Measurements from ENCODE around the gene MORN1. TPM values are rescaled to one million over a fixed set of nuclear protein-coding genes. Genes with fewer than 3 reads are reported as not detected.
"Not testable (repeated sequence)": the region's sequence is repeated elsewhere in the genome, so short reads cannot be mapped to it uniquely, and the experiment has no call there.

The MORN1 gene
- total RNA-seq, 2 experiments from 2014 or later, result 8.0 to 8.5 TPM

DNA sequence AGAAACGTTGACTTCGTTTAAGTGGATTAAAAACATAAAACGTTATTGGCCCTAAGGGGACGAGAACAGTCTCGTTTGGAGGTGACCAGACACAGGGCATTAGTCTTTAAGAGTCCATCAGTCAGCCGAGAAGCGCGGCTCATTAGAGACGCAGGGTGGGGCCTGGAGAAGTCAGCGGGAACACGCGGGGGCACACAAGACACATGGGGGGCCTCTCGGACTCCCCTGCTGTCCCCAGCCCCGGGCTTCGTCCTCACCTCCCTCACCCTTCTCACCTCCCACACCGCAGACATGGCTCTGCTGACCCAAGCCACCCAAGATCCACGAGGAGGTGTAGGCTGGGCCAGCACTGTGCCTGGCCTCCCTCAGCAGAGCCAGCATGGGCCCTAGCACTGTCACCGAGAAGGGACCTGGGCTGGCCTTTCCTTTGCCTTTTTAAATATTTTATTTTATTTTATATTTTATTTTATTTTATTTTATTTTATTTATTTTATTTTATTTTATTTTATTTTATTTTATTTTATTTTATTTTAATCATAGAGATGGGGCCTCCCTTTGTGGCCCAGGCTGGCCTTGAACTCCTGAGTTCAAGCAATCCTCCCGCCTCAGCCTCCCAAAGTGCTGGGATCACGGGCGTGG is 48.9 kb downstream of the MORN1 start:
- Mint-ChIP-seq H3K27me3 (no peaks in the 10 kb centered on the region), H3K4me3 (no peak overlapping the region), H3K27ac (no peak overlapping the region), H3K36me3 (no peaks in the 10 kb centered on the region), H3K4me1 (no peaks in the 10 kb centered on the region), H3K9me3 (ENCODE audit: low read depth) (no peaks in the 10 kb centered on the region)
- ATAC-seq, result no peak
- no peak for DNase-seq
- CTCF ChIA-PET, result no interaction called here

DNA sequence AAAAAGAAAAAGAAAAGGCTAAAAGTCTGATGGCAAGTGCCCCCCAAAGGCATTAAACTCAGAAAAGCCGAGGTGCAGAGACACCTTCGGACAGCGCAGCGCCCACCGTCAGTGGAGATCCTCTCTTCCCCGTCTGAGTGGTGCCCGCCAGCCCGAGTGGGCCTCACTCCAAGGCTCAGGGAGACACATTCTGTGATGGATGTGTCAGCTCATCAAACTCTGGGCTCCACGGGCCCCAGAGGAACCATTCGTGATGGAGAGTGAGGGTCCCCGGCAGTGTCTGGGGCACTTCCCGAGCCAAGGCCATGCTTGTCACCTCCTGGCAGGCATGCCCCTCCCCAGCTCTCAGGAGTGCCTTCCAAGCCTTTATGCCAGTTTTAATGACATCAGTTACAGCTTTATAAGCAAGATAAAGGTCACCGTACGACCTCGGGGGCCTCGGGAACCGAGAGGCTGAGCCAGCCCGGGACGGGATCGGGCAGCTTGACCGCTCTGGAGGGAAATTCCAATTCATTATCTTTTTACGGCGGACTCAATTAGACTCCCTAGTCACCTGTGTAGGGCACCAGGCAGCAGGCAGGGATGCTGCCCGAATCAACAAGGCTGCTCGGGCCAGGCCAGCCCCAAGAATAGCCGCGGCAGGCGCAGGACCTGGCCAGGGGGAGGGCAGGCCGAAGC is 49.5 kb downstream of the MORN1 start:
- H3K27ac Mint-ChIP-seq, result no peak overlapping the region
- CTCF ChIA-PET, result no interaction called here
- no peaks in the 10 kb centered on the region for H3K9me3 Mint-ChIP-seq (ENCODE audit: low read depth)
- H3K4me1 Mint-ChIP-seq, result no peaks in the 10 kb centered on the region
- no peaks in the 10 kb centered on the region for H3K27me3 Mint-ChIP-seq
- no peak for ATAC-seq
- no peak for DNase-seq
- H3K4me3 Mint-ChIP-seq, result no peak overlapping the region
- no peaks in the 10 kb centered on the region for H3K36me3 Mint-ChIP-seq

DNA sequence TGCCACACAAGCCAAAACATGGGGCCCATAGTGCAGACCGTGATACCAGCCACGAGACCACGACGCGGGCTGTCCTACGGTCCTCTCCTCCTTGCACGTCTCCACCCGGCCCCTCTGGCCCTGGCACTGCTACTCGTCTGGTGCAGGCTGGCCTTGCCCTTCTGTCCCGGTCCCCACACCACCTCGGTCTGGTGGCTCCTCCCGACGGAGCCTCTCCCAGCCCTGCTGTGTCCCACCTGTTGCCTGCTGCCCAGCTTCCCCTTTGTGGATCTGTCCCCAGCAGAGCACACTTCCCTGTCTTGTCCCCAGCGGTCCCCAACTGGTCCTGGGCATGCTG is 50.5 kb downstream of the MORN1 start:
- no peak for ATAC-seq
- CTCF ChIA-PET, result no interaction called here
- no peaks in the 10 kb centered on the region for H3K4me1 Mint-ChIP-seq
- H3K27ac Mint-ChIP-seq, result no peak overlapping the region
- H3K36me3 Mint-ChIP-seq, result no peaks in the 10 kb centered on the region
- DNase-seq, result no peak
- H3K4me3 Mint-ChIP-seq, result no peak overlapping the region
- H3K9me3 Mint-ChIP-seq (ENCODE audit: low read depth), result no peaks in the 10 kb centered on the region
- H3K27me3 Mint-ChIP-seq, result no peaks in the 10 kb centered on the region

DNA sequence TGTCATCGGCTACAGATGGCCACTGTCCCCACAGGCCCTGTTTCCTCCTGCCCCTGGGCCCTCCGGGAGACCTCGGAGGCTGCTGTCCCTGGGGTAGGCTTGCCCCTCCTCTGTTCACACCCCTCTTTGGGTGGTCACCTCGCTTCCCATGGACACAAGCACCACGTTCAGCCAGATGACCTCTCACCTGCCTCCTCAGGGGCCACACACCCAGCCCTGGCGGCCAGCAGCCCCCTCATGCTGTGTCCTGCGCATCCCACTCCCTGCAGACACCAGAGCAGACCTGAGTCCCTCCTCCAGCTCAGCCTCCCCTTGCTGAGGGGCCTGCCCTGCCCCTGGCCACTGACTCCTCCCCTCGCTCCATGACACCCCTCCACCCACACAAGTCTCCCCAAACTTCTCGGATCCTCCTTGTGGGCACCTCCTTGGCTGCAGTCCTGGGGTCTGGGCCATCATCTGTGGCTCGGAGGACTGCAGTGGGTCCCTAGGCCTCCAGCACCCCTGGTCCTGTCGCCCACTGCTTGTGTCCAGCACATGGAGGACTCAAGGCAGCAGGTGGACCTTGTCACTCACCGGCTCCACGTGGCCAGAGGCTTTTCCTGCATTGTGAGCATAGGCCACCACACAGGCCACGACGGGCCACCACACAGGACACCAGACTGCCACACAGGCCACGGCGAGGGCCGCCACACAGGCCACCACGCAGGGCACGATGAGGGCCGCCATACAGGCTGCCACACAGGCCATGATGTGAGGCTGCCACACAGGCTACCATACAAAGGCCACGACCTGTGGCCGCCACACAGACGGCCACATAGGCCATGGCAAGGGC is 51.1 kb downstream of the MORN1 start:
- Mint-ChIP-seq H3K4me3 (no peak overlapping the region), H3K4me1 (no peaks in the 10 kb centered on the region), H3K36me3 (no peaks in the 10 kb centered on the region), H3K27me3 (no peaks in the 10 kb centered on the region), H3K9me3 (ENCODE audit: low read depth) (no peaks in the 10 kb centered on the region), H3K27ac (no peak overlapping the region)
- ATAC-seq (no peak), DNase-seq (no peak)
- CTCF ChIA-PET, result interaction anchor here (1.4 kb wide), 1 partner anchor 24 kb away, joined by 3 read pairs; no protein-coding TSS in a partner anchor

DNA sequence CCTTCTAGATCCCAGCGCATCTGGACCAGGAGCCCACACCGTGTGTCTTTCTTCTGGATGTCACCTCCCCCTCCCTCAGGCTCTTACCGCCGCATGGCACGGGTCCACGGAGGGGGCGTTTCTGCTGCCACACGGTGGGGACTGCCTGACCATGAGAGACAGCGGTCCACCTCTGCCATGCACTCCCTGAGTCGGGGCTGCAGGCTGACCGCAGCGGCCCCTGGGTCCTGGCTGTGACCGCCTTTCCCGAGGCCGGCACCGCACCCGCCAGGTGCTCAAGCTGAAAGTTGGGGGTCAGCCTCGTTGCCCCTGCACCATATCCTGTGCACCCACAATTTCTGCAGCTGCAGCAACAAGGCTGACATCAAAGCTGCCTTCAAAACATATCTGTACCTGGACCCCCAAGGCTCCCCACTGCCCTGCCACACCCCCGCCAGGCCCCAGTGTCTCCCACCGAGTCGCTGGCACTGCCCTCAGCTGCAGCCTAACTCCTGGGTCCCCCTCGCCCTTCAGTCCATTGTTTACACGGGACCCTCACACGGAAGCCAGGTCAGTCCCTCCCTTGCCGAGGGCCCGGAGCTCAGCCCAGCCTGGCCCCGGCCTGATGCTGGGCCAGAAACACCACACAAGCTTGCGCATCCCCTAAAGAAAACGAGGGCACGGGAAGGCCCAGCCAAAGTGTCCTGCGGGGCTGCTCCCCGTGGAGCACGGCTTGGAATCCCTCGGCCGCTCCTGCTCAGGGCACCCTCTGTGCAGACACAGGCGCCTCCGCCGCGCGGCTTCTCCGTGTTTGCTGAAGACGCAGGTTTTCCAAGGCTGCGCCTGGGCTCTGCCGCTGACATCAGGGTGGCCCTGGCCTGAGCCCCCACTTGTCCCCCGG is 51.9 kb downstream of the MORN1 start:
- no peak overlapping the region for H3K27ac Mint-ChIP-seq
- no peak overlapping the region for H3K4me3 Mint-ChIP-seq
- H3K4me1 Mint-ChIP-seq, result no peaks in the 10 kb centered on the region
- CTCF ChIA-PET, result interaction anchor here (1.4 kb wide), 1 partner anchor 23 kb away, joined by 3 read pairs; no protein-coding TSS in a partner anchor
- H3K9me3 Mint-ChIP-seq (ENCODE audit: low read depth), result no peaks in the 10 kb centered on the region
- H3K36me3 Mint-ChIP-seq, result no peaks in the 10 kb centered on the region
- ATAC-seq (no peak), DNase-seq (no peak)
- no peaks in the 10 kb centered on the region for H3K27me3 Mint-ChIP-seq

DNA sequence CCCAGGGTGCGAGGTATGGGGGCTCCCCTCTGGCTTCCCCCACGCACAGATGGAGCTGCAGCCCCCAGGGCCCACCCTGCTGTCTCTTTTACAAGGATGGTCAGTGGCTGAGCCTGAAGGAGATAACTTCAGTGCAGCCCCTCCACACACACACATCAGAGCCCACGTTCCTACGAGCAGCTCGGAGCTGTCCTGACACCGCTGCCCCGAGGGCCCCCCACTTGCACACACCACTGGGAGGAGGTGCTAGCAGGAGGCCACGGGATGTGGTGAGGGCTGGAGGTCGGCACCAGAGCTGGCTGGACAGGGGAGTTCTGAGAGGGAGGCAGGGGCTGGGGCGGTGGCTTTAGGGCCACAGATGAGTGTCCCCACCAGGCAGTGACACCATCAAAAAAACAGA is 53.9 kb downstream of the MORN1 start:
- no peak for ATAC-seq

DNA sequence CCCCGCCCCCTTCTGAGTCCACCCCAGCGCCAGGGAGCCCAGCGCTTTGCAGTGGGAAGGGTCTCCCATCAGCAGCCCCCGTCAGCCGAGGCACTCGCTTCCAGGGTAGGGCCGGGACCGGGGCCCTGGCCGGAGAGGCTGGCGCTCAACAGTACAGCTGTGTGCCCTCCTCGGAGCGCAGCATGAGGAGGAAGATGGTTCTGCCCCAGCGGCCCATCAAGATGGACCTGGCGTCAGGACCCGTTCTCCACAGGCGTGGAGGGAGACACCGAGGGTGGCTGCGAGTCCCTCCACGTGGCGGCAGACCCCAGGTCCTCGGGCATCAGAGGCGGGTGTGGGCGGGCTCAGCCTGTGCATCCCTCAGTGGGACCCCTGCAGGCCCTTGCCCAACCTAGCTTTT is 54.3 kb downstream of the MORN1 start:
- no peak overlapping the region for H3K27ac Mint-ChIP-seq
- no peaks in the 10 kb centered on the region for H3K9me3 Mint-ChIP-seq (ENCODE audit: low read depth)
- H3K4me3 Mint-ChIP-seq, result no peak overlapping the region
- CTCF ChIA-PET, result interaction anchor here (1.3 kb wide), 1 partner anchor 42 kb away, joined by 3 read pairs; no protein-coding TSS in a partner anchor
- no peak for DNase-seq
- H3K4me1 Mint-ChIP-seq, result no peaks in the 10 kb centered on the region
- no peaks in the 10 kb centered on the region for H3K27me3 Mint-ChIP-seq
- ATAC-seq, result no peak
- no peaks in the 10 kb centered on the region for H3K36me3 Mint-ChIP-seq

More for the DNA sequence above, 53.9 kb downstream of the MORN1 start:
- no peaks in the 10 kb centered on the region for H3K4me1 Mint-ChIP-seq
- H3K36me3 Mint-ChIP-seq, result no peaks in the 10 kb centered on the region
- no peaks in the 10 kb centered on the region for H3K9me3 Mint-ChIP-seq (ENCODE audit: low read depth)
- no peaks in the 10 kb centered on the region for H3K27me3 Mint-ChIP-seq
- CTCF ChIA-PET, result interaction anchor here (1.3 kb wide), 1 partner anchor 41 kb away, joined by 3 read pairs; no protein-coding TSS in a partner anchor
- no peak for DNase-seq
- no peak overlapping the region for H3K27ac Mint-ChIP-seq
- H3K4me3 Mint-ChIP-seq, result no peak overlapping the region

DNA sequence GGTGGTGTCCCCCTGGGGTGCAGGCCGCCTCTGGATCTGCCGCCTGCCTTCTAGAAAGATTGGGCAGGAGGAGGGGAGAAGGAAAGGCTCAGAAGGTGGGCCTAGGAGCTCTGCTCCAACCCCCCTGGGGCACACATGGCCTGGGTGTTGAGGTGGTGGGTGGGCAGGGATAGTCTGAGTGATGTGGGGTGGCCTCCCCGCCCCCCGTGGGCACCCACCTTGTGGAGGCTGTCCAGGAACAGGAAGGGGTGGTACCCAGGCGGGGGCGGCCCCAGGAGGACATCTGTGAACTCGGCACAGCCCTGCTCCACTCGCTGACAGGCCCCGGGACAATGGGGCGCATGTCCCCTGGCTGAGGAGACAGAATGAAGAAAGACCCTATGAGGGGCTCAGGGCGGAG is 54.9 kb downstream of the MORN1 start:
- Mint-ChIP-seq H3K27ac (no peak overlapping the region), H3K27me3 (no peaks in the 10 kb centered on the region), H3K36me3 (no peaks in the 10 kb centered on the region), H3K9me3 (ENCODE audit: low read depth) (no peaks in the 10 kb centered on the region), H3K4me1 (no peaks in the 10 kb centered on the region), H3K4me3 (no peak overlapping the region)
- DNase-seq, result no peak
- ATAC-seq, result no peak
- CTCF ChIA-PET, result no interaction called here

DNA sequence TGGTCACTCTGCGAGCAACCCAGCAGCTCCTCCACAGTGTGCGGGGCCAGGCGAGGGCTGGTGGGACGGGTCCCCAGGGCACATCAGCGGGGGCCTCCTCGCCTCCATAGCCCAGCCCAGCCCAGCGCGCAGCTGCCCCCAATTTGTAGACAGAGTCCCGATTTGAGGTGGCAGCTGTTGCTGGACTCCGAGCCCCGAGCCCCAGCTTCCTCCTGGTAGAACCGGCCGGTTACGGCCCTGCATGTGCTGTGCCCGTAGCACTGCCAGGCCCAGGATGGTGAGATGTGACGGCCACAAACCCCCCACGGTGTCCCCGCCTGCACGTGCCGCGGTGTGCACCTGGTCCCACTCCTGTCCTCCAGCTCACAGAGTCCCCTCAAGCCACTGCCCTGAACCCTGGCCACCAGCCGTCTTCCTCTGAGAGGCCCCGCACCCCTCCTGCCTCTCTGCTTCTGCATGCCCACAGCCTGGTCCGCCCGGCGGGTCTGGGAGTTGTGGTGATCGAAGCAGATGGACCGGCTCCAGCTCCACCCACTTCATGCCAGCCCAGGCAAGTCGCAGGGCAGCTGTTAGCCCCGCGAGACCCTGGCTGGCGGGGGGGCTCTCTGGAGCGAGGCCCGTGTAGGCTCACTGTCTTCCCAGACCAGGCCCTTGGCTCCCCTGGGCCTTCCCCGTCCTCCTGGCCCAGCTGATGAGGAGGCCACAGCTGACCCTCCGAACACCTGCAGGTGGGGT is 55.5 kb downstream of the MORN1 start:
- Mint-ChIP-seq H3K9me3 (ENCODE audit: low read depth) (no peaks in the 10 kb centered on the region), H3K27me3 (no peaks in the 10 kb centered on the region), H3K4me3 (no peak overlapping the region), H3K36me3 (no peaks in the 10 kb centered on the region), H3K27ac (no peak overlapping the region), H3K4me1 (no peaks in the 10 kb centered on the region)
- CTCF ChIA-PET, result no interaction called here
- ATAC-seq, result no peak
- no peak for DNase-seq

DNA sequence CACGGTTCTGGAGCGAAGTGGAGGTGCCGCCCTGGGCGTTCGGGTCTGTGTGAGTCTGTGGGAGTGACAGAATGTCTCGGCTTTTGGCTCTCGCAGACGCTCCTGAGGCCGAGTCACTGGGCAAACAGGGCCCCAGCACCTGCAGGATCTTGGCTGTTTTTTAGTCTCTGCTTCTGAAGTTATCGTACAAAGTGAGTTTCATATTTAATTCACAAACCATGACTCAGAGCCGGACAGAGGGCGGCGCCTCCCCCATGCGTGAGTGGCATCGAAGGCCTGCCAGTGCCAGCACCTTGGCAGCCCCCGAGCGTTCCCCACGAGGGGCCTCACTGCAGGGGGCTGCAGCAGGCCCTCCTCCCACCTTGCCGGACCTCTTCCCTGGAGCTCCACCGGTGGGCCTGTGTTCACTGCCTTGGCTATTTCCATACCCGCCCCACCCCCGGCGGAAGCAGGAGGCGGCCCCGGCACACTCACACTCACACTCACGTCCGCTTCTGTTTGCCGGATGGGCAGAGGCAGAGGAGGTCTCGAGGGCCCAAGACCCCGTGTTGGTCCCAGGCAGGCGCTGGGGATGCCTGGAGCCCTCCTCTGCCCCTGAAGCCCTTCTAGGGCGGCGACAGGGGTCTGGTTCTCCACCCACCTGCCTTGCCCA is 56.3 kb downstream of the MORN1 start:
- no peaks in the 10 kb centered on the region for H3K4me1 Mint-ChIP-seq
- no peak overlapping the region for H3K27ac Mint-ChIP-seq
- no peaks in the 10 kb centered on the region for H3K9me3 Mint-ChIP-seq (ENCODE audit: low read depth)
- no peaks in the 10 kb centered on the region for H3K27me3 Mint-ChIP-seq
- CTCF ChIA-PET, result no interaction called here
- DNase-seq (no peak), ATAC-seq (no peak)
- no peak overlapping the region for H3K4me3 Mint-ChIP-seq
- H3K36me3 Mint-ChIP-seq, result no peaks in the 10 kb centered on the region

DNA sequence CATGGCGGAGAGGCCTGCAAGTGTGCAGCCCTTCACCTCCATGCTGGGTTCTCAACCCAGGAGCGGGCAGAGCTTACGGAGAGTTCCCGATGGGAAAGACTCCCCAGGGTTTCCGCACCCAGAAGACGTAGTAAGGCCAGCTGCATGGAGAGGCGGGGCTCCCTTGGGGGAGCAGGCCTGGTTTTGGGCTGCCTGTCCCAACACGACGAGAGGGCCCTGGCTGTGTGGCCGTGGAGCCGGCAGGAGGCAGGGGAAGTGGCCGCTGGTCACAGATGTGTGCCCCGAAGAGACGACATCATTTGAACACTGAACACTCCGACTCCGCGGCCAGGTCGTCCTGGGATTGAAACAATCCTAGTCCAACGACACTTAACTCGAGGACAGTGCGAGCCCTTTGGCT is 57.0 kb downstream of the MORN1 start:
- no peaks in the 10 kb centered on the region for H3K36me3 Mint-ChIP-seq
- ATAC-seq (no peak), DNase-seq (no peak)
- CTCF ChIA-PET, result no interaction called here
- no peaks in the 10 kb centered on the region for H3K27me3 Mint-ChIP-seq
- H3K4me1 Mint-ChIP-seq, result no peaks in the 10 kb centered on the region
- H3K9me3 Mint-ChIP-seq (ENCODE audit: low read depth), result no peaks in the 10 kb centered on the region
- H3K27ac Mint-ChIP-seq, result no peak overlapping the region
- H3K4me3 Mint-ChIP-seq, result no peak overlapping the region

DNA sequence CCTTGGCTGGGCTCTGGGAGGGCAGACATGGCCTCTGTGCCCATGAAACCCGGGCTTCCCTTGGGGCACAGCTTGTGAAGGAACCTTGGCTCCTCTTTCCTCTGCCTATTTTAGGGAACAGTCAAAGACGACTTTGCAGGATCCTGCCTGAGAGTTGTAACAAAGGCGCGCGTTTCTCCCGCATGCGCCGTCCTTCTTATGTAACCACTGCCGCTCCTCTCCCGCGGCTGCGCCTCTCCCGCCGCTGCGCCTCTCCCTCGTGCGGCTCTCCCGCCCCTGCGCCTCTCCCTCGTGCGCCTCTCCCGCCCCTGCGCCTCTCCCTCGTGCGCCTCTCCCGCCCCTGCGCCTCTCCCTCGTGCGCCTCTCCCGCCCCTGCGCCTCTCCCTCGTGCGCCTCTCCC is 59.8 kb downstream of the MORN1 start:
- CTCF ChIA-PET; H3K4me3 Mint-ChIP-seq; H3K4me1 Mint-ChIP-seq; H3K27ac Mint-ChIP-seq; H3K27me3 Mint-ChIP-seq; DNase-seq; ATAC-seq; H3K36me3 Mint-ChIP-seq; H3K9me3 Mint-ChIP-seq (ENCODE audit: low read depth): not testable (repeated sequence)

Data from activated CD8-positive, alpha-beta memory T cell treated with anti-CD3 and anti-CD28 coated beads, Interleukin-2, amount 10 ng/mL, durations not matched to agents 7 days and 5 days (primary cell).